Ectodermal cell (in vitro differentiated cells): ENCODE results near the gene ANTKMT.
"Not testable (repeated sequence)": the region's sequence is repeated elsewhere in the genome, so short reads cannot be mapped to it uniquely, and the experiment has no call there.

Source experiments
- H3K27ac ChIP-seq: 2 replicates; pipeline ENCODE4 v1.7.0; 2013; ENCODE audit warnings: mild to moderate bottlenecking, low read depth, low read length; ENCODE audit not compliant: insufficient read depth, poor library complexity, severe bottlenecking
- H3K27me3 ChIP-seq: 2 replicates; pipeline ENCODE4 v1.7.0; 2013; ENCODE audit warnings: mild to moderate bottlenecking, low read length; ENCODE audit not compliant: insufficient read depth, control insufficient read depth, poor library complexity, severe bottlenecking
- H3K36me3 ChIP-seq: one replicate; pipeline ENCODE4 v1.7.0; 2013; ENCODE audit warnings: low read length; ENCODE audit not compliant: control insufficient read depth, insufficient read depth
- H3K4me1 ChIP-seq: one replicate; pipeline ENCODE4 v1.7.0; 2013; ENCODE audit warnings: low read length; ENCODE audit not compliant: control insufficient read depth, insufficient read depth
- H3K4me3 ChIP-seq: 2 replicates; pipeline ENCODE4 v1.7.0; 2013; ENCODE audit warnings: low read depth, low read length, control low read depth; ENCODE audit not compliant: insufficient read depth
- H3K9me3 ChIP-seq: 2 replicates; pipeline ENCODE4 v1.7.0; 2013; ENCODE audit warnings: mild to moderate bottlenecking, low read length, moderate library complexity; ENCODE audit not compliant: control insufficient read depth
- WGBS, 2 experiments: methylation state at CpG; one replicate each; pipeline ENCODE4 v1.1.7; 2013; ENCODE audit warnings: missing lambda C conversion rate in 2 of 2; 5-methylcytosine and 5-hydroxymethylcytosine counted together

Gene ANTKMT

GRCh38 chr16:735982-736453 lies 15.1 kb downstream of the ANTKMT start:
- H3K4me3 ChIP-seq = no peak overlapping the region
- peaks cover 7% of the 10 kb centered on the region for H3K4me1 ChIP-seq
- H3K27ac ChIP-seq = no peak overlapping the region
- H3K9me3 ChIP-seq = no peaks in the 10 kb centered on the region
- 95% methylated on average over 13 of the region's 13 CpGs for WGBS, 2 experiments
- no peaks in the 10 kb centered on the region for H3K36me3 ChIP-seq
- no peaks in the 10 kb centered on the region for H3K27me3 ChIP-seq

- WGBS, 2 experiments = 95 to 97% methylated on average over 29 of the region's 29 CpGs
- Histone ChIP-seq H3K9me3 (no peaks in the 10 kb centered on the region), H3K36me3 (no peaks in the 10 kb centered on the region), H3K27me3 (no peaks in the 10 kb centered on the region), H3K4me1 (peaks cover 7% of the 10 kb centered on the region), H3K27ac (no peak overlapping the region), H3K4me3 (no peak overlapping the region)
Measured at GRCh38 chr16:736936-737481, 16.1 kb downstream of the ANTKMT start.

- H3K4me3 ChIP-seq = peak overlapping the region; percentile 94
- H3K27ac ChIP-seq = no peak overlapping the region
- no peaks in the 10 kb centered on the region for H3K9me3 ChIP-seq
- H3K4me1 ChIP-seq = peaks cover 7% of the 10 kb centered on the region
- no peaks in the 10 kb centered on the region for H3K36me3 ChIP-seq
- WGBS, 2 experiments = 59% methylated on average over 38 of the region's 38 CpGs
- no peaks in the 10 kb centered on the region for H3K27me3 ChIP-seq
Measured at GRCh38 chr16:739560-740458, 18.9 kb downstream of the ANTKMT start.

GRCh38 chr16:740459-740763 lies 19.5 kb downstream of the ANTKMT start:
- Histone ChIP-seq H3K4me3 (peak overlapping the region; percentile 94), H3K9me3 (no peaks in the 10 kb centered on the region), H3K36me3 (no peaks in the 10 kb centered on the region), H3K4me1 (peaks cover 7% of the 10 kb centered on the region), H3K27ac (no peak overlapping the region), H3K27me3 (no peaks in the 10 kb centered on the region)
- 1 to 2% methylated on average over 22 of the region's 22 CpGs for WGBS, 2 experiments

- Histone ChIP-seq H3K36me3 (no peaks in the 10 kb centered on the region), H3K9me3 (no peaks in the 10 kb centered on the region), H3K4me1 (peaks cover 7% of the 10 kb centered on the region), H3K27me3 (no peaks in the 10 kb centered on the region), H3K4me3 (peak within 1 kb of the TSS; percentile 94), H3K27ac (no peak within 1 kb of the TSS)
- WGBS, 2 experiments = 0 to 1% methylated on average over 79 of the region's 79 CpGs
Measured at GRCh38 chr16:740764-741505, 20.0 kb downstream of the ANTKMT start, which contains the start of gene CIAO3. Gene CIAO3 (minus strand): TSS chr16:740997. CDS start chr16:740985, 12 bp downstream.

- H3K4me3 ChIP-seq = no peak overlapping the region
- 93 to 95% methylated on average over 15 of the region's 15 CpGs for whole genome bisulfite sequencing, 2 experiments
Measured at GRCh38 chr16:741986-742629, 21.2 kb downstream of the ANTKMT start.

GRCh38 chr16:742894-743293 lies 21.9 kb downstream of the ANTKMT start:
- H3K27ac ChIP-seq, H3K4me1 ChIP-seq, H3K27me3 ChIP-seq, H3K4me3 ChIP-seq, H3K36me3 ChIP-seq, H3K9me3 ChIP-seq: not testable (repeated sequence)
- WGBS, 2 experiments = 91% methylated on average over 14 of the region's 14 CpGs

More at GRCh38 chr16:741986-742629, 21.2 kb downstream of the ANTKMT start:
- H3K9me3 ChIP-seq = no peaks in the 10 kb centered on the region
- H3K27ac ChIP-seq = no peak overlapping the region
- no peaks in the 10 kb centered on the region for H3K36me3 ChIP-seq
- H3K4me1 ChIP-seq = peaks cover 7% of the 10 kb centered on the region
- H3K27me3 ChIP-seq = no peaks in the 10 kb centered on the region

- Histone ChIP-seq H3K36me3 (no peaks in the 10 kb centered on the region), H3K27ac (no peak overlapping the region), H3K4me1 (peaks cover 7% of the 10 kb centered on the region), H3K9me3 (no peaks in the 10 kb centered on the region), H3K27me3 (no peaks in the 10 kb centered on the region), H3K4me3 (no peak overlapping the region)
- 90 to 92% methylated on average over 21 of the region's 21 CpGs for whole genome bisulfite sequencing, 2 experiments
Measured at GRCh38 chr16:743794-744500, 23.0 kb downstream of the ANTKMT start.

- Histone ChIP-seq H3K36me3 (no peaks in the 10 kb centered on the region), H3K4me1 (no peaks in the 10 kb centered on the region), H3K9me3 (no peaks in the 10 kb centered on the region), H3K27ac (no peak overlapping the region), H3K27me3 (no peaks in the 10 kb centered on the region), H3K4me3 (no peak overlapping the region)
- 2 to 4% methylated on average over 14 of the region's 14 CpGs for WGBS, 2 experiments
Measured at GRCh38 chr16:745739-746138, 24.8 kb downstream of the ANTKMT start.
